ENCODE data around the gene MKLN1.

Gene MKLN1

DNA sequence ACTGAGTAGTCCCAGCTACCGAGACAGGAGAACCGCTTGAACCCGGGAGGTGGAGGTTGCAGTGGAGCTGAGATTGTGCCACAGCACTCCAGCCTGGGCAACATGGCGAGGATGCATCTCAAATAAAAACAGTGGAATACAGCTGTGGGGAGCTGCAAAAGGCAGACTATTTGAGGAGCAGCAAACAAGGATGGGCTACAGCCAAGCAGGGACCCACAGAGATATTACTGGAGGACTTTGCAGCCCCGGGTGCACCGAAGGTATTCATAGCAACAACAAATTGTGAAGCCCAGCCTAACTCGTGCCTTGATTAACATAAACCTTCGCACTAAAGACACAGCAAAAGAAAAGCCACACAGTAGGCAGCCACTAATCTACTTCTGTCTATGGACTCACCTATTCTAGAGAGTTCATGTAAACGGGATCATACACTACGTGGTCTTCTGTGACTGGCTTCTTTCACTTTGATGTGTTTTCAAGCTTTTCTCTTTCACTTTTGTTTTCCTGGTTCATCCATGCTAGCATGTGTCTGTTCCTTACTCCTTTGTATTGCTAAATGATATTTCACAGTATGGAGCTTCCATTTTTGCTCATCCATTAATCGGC is 194.8 kb downstream of the MKLN1 start:
- Histone ChIP-seq H3K9me3 (ENCODE audit: insufficient read depth, low read length) (no peaks in the 10 kb centered on the region), H3K9ac (ENCODE audit: low read length) (no peak overlapping the region), H3K27ac (ENCODE audit: low read depth, low read length) (no peak overlapping the region), H3K4me2 (ENCODE audit: low read depth, low read length, poor library complexity, severe bottlenecking) (no peak overlapping the region), H2AFZ (ENCODE audit: low read depth, low read length, severe bottlenecking) (no peak overlapping the region), H4K20me1 (ENCODE audit: low read depth, low read length) (no peaks in the 10 kb centered on the region), H3K9me2 (replicated peaks; ENCODE audit: insufficient read depth, low read length) (no peaks in the 10 kb centered on the region), H3K36me3 (ENCODE audit: low read length) (no peaks in the 10 kb centered on the region), H3K27me3 (ENCODE audit: low read length) (no peaks in the 10 kb centered on the region), H3K79me2 (ENCODE audit: insufficient read depth, low read length) (no peaks in the 10 kb centered on the region), H3F3A (ENCODE audit: insufficient read depth) (no peaks in the 10 kb centered on the region), H3K4me3 (ENCODE audit: insufficient read depth, low read length, poor library complexity, severe bottlenecking) (no peak overlapping the region)
- TF ChIP-seq, protein P1, sequence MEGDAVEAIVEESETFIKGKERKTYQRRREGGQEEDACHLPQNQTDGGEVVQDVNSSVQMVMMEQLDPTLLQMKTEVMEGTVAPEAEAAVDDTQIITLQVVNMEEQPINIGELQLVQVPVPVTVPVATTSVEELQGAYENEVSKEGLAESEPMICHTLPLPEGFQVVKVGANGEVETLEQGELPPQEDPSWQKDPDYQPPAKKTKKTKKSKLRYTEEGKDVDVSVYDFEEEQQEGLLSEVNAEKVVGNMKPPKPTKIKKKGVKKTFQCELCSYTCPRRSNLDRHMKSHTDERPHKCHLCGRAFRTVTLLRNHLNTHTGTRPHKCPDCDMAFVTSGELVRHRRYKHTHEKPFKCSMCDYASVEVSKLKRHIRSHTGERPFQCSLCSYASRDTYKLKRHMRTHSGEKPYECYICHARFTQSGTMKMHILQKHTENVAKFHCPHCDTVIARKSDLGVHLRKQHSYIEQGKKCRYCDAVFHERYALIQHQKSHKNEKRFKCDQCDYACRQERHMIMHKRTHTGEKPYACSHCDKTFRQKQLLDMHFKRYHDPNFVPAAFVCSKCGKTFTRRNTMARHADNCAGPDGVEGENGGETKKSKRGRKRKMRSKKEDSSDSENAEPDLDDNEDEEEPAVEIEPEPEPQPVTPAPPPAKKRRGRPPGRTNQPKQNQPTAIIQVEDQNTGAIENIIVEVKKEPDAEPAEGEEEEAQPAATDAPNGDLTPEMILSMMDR (IDR thresholded peaks at IDR 0.05; ENCODE audit: insufficient read depth, low read length, poor library complexity, severe bottlenecking), result no peak
- no peak for TF ChIP-seq EZH2phosphoT487 (conservative IDR thresholded peaks at IDR 0.05; ENCODE audit: low read length)

DNA sequence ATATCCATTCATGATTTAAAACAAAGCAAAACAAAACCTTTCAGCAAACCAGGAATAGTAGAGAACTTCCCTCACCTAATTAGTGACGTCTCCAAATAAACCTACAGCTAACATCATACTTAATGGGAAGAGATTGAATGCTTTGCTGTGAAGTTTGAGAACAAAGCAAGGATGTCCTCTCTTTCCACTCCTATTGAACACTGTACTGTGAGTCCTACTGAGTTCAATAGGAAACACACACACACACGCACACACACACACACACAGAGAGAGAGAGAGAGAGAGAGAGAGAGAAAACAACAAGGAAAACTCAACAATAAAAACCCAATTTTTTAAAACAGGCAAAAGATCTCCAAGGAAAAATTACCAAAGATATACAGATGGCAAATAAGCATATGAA is 196.4 kb downstream of the MKLN1 start:
- H3K9me3 ChIP-seq (ENCODE audit: insufficient read depth, low read length), result no peaks in the 10 kb centered on the region
- no peaks in the 10 kb centered on the region for H3K27me3 ChIP-seq (ENCODE audit: low read length)
- H3K9ac ChIP-seq (ENCODE audit: low read length), result no peak overlapping the region
- no peak overlapping the region for H3K27ac ChIP-seq (ENCODE audit: low read depth, low read length)
- TF ChIP-seq, protein P1 (IDR thresholded peaks at IDR 0.05; ENCODE audit: insufficient read depth, low read length, poor library complexity, severe bottlenecking), result no peak
- no peak for TF ChIP-seq EZH2phosphoT487 (conservative IDR thresholded peaks at IDR 0.05; ENCODE audit: low read length)
- no peaks in the 10 kb centered on the region for H3K79me2 ChIP-seq (ENCODE audit: insufficient read depth, low read length)
- H3K4me2 ChIP-seq (ENCODE audit: low read depth, low read length, poor library complexity, severe bottlenecking), result no peak overlapping the region
- no peak overlapping the region for H2AFZ ChIP-seq (ENCODE audit: low read depth, low read length, severe bottlenecking)
- no peaks in the 10 kb centered on the region for H4K20me1 ChIP-seq (ENCODE audit: low read depth, low read length)
- H3K9me2 ChIP-seq (replicated peaks; ENCODE audit: insufficient read depth, low read length), result no peaks in the 10 kb centered on the region
- no peak overlapping the region for H3K4me3 ChIP-seq (ENCODE audit: insufficient read depth, low read length, poor library complexity, severe bottlenecking)
- H3F3A ChIP-seq (ENCODE audit: insufficient read depth), result no peaks in the 10 kb centered on the region
- no peaks in the 10 kb centered on the region for H3K36me3 ChIP-seq (ENCODE audit: low read length)

DNA sequence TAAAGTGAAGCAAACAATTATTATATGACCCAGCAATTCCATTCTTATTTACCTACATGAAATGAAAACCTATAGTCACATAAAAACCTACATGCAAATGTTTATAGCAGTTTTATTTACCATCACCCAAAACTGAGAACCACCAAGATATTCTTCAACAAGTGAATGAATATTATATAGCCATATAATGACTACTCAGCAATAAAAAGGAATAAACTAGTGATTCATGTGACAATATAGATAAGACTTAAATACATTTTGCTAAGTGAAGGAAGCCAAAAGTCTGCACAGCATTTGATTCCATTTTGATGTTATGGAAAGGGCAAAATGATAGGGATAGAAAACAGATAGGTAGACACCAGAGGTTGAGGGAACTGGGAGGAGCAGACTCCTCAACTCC is 197.0 kb downstream of the MKLN1 start:
- H3K4me2 ChIP-seq (ENCODE audit: low read depth, low read length, poor library complexity, severe bottlenecking), result no peak overlapping the region
- H3K36me3 ChIP-seq (ENCODE audit: low read length), result no peaks in the 10 kb centered on the region
- TF ChIP-seq, protein P1 (IDR thresholded peaks at IDR 0.05; ENCODE audit: insufficient read depth, low read length, poor library complexity, severe bottlenecking), result no peak
- TF ChIP-seq EZH2phosphoT487 (conservative IDR thresholded peaks at IDR 0.05; ENCODE audit: low read length), result no peak
- H3K4me3 ChIP-seq (ENCODE audit: insufficient read depth, low read length, poor library complexity, severe bottlenecking), result no peak overlapping the region
- H3K9me3 ChIP-seq (ENCODE audit: insufficient read depth, low read length), result no peaks in the 10 kb centered on the region
- H3F3A ChIP-seq (ENCODE audit: insufficient read depth), result no peaks in the 10 kb centered on the region
- H3K79me2 ChIP-seq (ENCODE audit: insufficient read depth, low read length), result no peaks in the 10 kb centered on the region
- no peaks in the 10 kb centered on the region for H4K20me1 ChIP-seq (ENCODE audit: low read depth, low read length)
- H2AFZ ChIP-seq (ENCODE audit: low read depth, low read length, severe bottlenecking), result no peak overlapping the region
- H3K27me3 ChIP-seq (ENCODE audit: low read length), result no peaks in the 10 kb centered on the region
- H3K9ac ChIP-seq (ENCODE audit: low read length), result no peak overlapping the region
- H3K27ac ChIP-seq (ENCODE audit: low read depth, low read length), result no peak overlapping the region
- H3K9me2 ChIP-seq (replicated peaks; ENCODE audit: insufficient read depth, low read length), result no peaks in the 10 kb centered on the region

All from SU-DHL-6 (cell line).